GM12878 (cell line): ENCODE data around the gene EFCAB13. TPM values are rescaled to one million over a fixed set of nuclear protein-coding genes. Genes with fewer than 3 reads are reported as not detected.

Source experiments
- ATAC-seq: fragments of 200-7000 bp; cut with Tn5 transposase; 3 replicates; pipeline ENCODE4 v1.9.1; 2020; ENCODE audit warnings: mild to moderate bottlenecking, moderate library complexity
- BruUV-seq: library from RNA; stranded (reverse); fragments of 400-500 nt; replicated peaks from 2 replicates; lab custom pipeline; 2021; lab: Mats Ljungman, UMichigan
- CTCF ChIA-PET: fragments of 300-600 bp; sonication (Branson Sonifier 250); formaldehyde crosslinking; extraction: SDS; loops from one replicate; lab custom pipeline; 2021; ENCODE audit warnings: inconsistent platforms; lab: Yijun Ruan, JAX
- POLR2A ChIA-PET: fragments of 350-600 bp; formaldehyde crosslinking; extraction: SDS; loops from one replicate; lab custom pipeline; 2021; ENCODE audit warnings: inconsistent platforms; lab: Charles Lee
- RAD21 ChIA-PET: fragments of 300-600 bp; sonication (Branson Sonifier 250); formaldehyde crosslinking; loops from one replicate; lab custom pipeline; 2023; ENCODE audit warnings: antibody characterized with exemption; ENCODE audit not compliant: unreplicated experiment; lab: Charles Lee
- SMC1A ChIA-PET: fragments of 300-600 bp; sonication (Branson Sonifier 250); formaldehyde crosslinking; loops from one replicate; lab custom pipeline; 2023; ENCODE audit not compliant: unreplicated experiment, uncharacterized antibody; lab: Charles Lee
- DNase-seq: peaks from one replicate; pipeline ENCODE4 v3.0.0-alpha.2; 2011; ENCODE audit warnings: low read depth, low spot score
- FAIRE-seq: peaks from 3 replicates; lab custom pipeline; 2011; peaks lifted over from hg19 to GRCh38; lab: Jason Lieb, UNC
- H2AFZ ChIP-seq: 2 replicates; pipeline ENCODE4 v1.6.0; 2011; ENCODE audit warnings: low read depth, low read length, control low read depth; ENCODE audit not compliant: control insufficient read depth
- H3K27ac ChIP-seq: 2 replicates; pipeline ENCODE4 v1.5.1; 2011; ENCODE audit warnings: control low read depth; ENCODE audit not compliant: control insufficient read depth, insufficient read depth
- H3K27me3 ChIP-seq, 2 experiments: replicated peaks in 1 of 2; 2 replicates each; pipeline versions ENCODE4 v1.6.0 to v1.6.1; 2011; ENCODE audit warnings: low read length in 1 of 2; ENCODE audit not compliant: control insufficient read depth in 2 of 2, insufficient read depth in 2 of 2
- H3K36me3 ChIP-seq, 2 experiments: 2 replicates each; pipeline ENCODE4 v1.5.1; 2011; ENCODE audit warnings: low read length in 1 of 2; ENCODE audit not compliant: control insufficient read depth in 2 of 2, insufficient read depth in 2 of 2
- H3K4me1 ChIP-seq: 2 replicates; pipeline ENCODE4 v1.6.1; 2011; ENCODE audit warnings: mild to moderate bottlenecking, low read length, moderate library complexity, mixed read lengths; ENCODE audit not compliant: control insufficient read depth, insufficient read depth
- H3K4me2 ChIP-seq: 2 replicates; pipeline ENCODE4 v1.6.0; 2011; ENCODE audit warnings: control low read depth; ENCODE audit not compliant: control insufficient read depth, insufficient read depth
- H3K4me3 ChIP-seq: fragments of 200-600 bp; sonication (generic); 2 replicates; pipeline ENCODE4 v1.5.1; 2016
- H3K79me2 ChIP-seq: 2 replicates; pipeline ENCODE4 v1.6.0; 2011; ENCODE audit warnings: low read length; ENCODE audit not compliant: control insufficient read depth, insufficient read depth
- H3K9ac ChIP-seq: 2 replicates; pipeline ENCODE4 v1.8.0; 2011; ENCODE audit warnings: low read length, control low read depth, mixed read lengths; ENCODE audit not compliant: control insufficient read depth, insufficient read depth
- H3K9me3 ChIP-seq: replicated peaks from 3 replicates; pipeline ENCODE4 v1.5.1; 2011; ENCODE audit warnings: mild to moderate bottlenecking, low read length; ENCODE audit not compliant: control insufficient read depth, insufficient read depth
- H4K20me1 ChIP-seq: 2 replicates; pipeline ENCODE4 v1.6.0; 2011; ENCODE audit not compliant: control insufficient read depth, insufficient read depth
- BRCA1 ChIP-seq: IDR thresholded peaks from 2 replicates; pipeline ENCODE4 v1.6.1; 2011; ENCODE audit warnings: low read depth, low read length, improper control_type of control experiment
- CEBPB ChIP-seq, 2 experiments: fragments of 150-350 bp in 1 of 2; IDR thresholded peaks; 2 replicates each; pipeline ENCODE4 v1.6.1; 2012 to 2014; ENCODE audit warnings: low read depth in 2 of 2, low read length in 2 of 2, borderline replicate concordance in 1 of 2, inconsistent platforms in 1 of 2
- EGR1 ChIP-seq, 2 experiments: IDR thresholded peaks; 1 replicate in 1 of 2; 2 replicates in 1 of 2; pipeline ENCODE4 v1.6.1; 2011 to 2012; ENCODE audit warnings: low read depth in 2 of 2, low read length in 2 of 2, borderline replicate concordance in 1 of 2, mild to moderate bottlenecking in 1 of 2, moderate library complexity in 1 of 2
- FOS ChIP-seq: IDR thresholded peaks from 3 replicates; pipeline ENCODE4 v1.6.1; 2011; ENCODE audit warnings: borderline replicate concordance; ENCODE audit not compliant: insufficient read length; ENCODE audit errors: extremely low read depth
- GABPA ChIP-seq: IDR thresholded peaks from 2 replicates; pipeline ENCODE4 v1.6.1; 2014; ENCODE audit warnings: antibody characterized with exemption, low read depth, mild to moderate bottlenecking, inconsistent platforms
- HDAC2 ChIP-seq: fragments of 200-600 bp; sonication (generic); IDR thresholded peaks from 2 replicates; pipeline ENCODE4 v1.6.1; 2017
- MXI1 ChIP-seq: fragments of 150-350 bp; IDR thresholded peaks from 2 replicates; pipeline ENCODE4 v1.6.1; 2011; ENCODE audit warnings: low read depth, mild to moderate bottlenecking, inconsistent platforms, low read length, improper control_type of control experiment
- RAD51 ChIP-seq: fragments of 450-650 bp; IDR thresholded peaks from 2 replicates; pipeline ENCODE4 v1.6.1; 2016; ENCODE audit warnings: moderate library complexity, mild to moderate bottlenecking, inconsistent platforms
- RBBP5 ChIP-seq: fragments of 200-600 bp; sonication (generic); conservative IDR thresholded peaks from 2 replicates; pipeline ENCODE4 v1.6.1; 2016
- RUNX3 ChIP-seq: IDR thresholded peaks from 2 replicates; pipeline ENCODE4 v1.6.1; 2012; ENCODE audit warnings: low read length, inconsistent platforms
- SIN3A ChIP-seq: IDR thresholded peaks from 2 replicates; pipeline ENCODE4 v1.6.1; 2012; ENCODE audit warnings: low read depth, low read length, improper control_type of control experiment
- TCF3 ChIP-seq: IDR thresholded peaks from 2 replicates; pipeline ENCODE4 v1.6.1; 2012; ENCODE audit warnings: low read depth, mild to moderate bottlenecking, low read length, borderline replicate concordance; ENCODE audit not compliant: insufficient read depth
- YY1 ChIP-seq: IDR thresholded peaks from 2 replicates; pipeline ENCODE4 v1.6.1; 2011; ENCODE audit warnings: low read depth, mild to moderate bottlenecking, low read length
- WGBS: methylation state at CpG from one replicate; pipeline ENCODE4 v1.1.6; 2016; ENCODE audit warnings: low lambda C conversion rate; ENCODE audit not compliant: insufficient replicate concordance, insufficient coverage; ENCODE audit errors: missing lambda C conversion rate; 5-methylcytosine and 5-hydroxymethylcytosine counted together
- in situ Hi-C: fragments of 300-500 bp; cut with MboI; formaldehyde crosslinking; loops from 9 replicates; pipeline ENCODE4 v1.14.3; 2018; ENCODE audit warnings: mixed read lengths
- intact Hi-C: fragments of 100-400 bp; cut with micrococcal nuclease; formaldehyde crosslinking; loops from one replicate; pipeline ENCODE4 v1.14.2; 2022; ENCODE audit not compliant: unreplicated experiment
- polyA plus RNA-seq, 11 experiments: library from polyadenylated mRNA; depleted of rRNA in 4 of 11; unstranded in 6 of 11; stranded (reverse) in 5 of 11; fragments of >200 nt; fragmentation: Nextera tagmentation in 4 of 11; fragmentation: Illumina TruSeq in 1 of 11; extraction: Ambion mirVana in 4 of 11; extraction: Trizol in 1 of 11; gene quantifications; 1 replicate in 1 of 11; 2 replicates in 10 of 11; pipeline versions ENCODE4 v1.2.1 to v1.2.3, GENCODE V29; 2011 to 2016; ENCODE audit warnings: inconsistent platforms in 2 of 11, missing spikeins in 2 of 11, low read depth in 1 of 11
- total RNA-seq, 4 experiments: library from RNA; depleted of rRNA in 3 of 4; stranded (reverse); fragments of >200 nt in 3 of 4; fragmentation: Illumina TruSeq in 1 of 4; extraction: Trizol in 1 of 4; gene quantifications; 2 replicates each; pipeline versions ENCODE4 v1.2.1 to v1.2.3, GENCODE V29; 2013 to 2021
- TF ChIP-seq, protein P1 (sequence below): fragments of 450-650 bp; IDR thresholded peaks from 2 replicates; pipeline ENCODE4 v1.6.1; 2016; ENCODE audit warnings: mild to moderate bottlenecking

The EFCAB13 gene
- total and polyA plus RNA-seq, 10 of the 15 experiments (the other 5 are each of a cell fraction or from before 2014, with no cell fraction given) = 0.90 to 8.7 (median 5.0) TPM

DNA sequence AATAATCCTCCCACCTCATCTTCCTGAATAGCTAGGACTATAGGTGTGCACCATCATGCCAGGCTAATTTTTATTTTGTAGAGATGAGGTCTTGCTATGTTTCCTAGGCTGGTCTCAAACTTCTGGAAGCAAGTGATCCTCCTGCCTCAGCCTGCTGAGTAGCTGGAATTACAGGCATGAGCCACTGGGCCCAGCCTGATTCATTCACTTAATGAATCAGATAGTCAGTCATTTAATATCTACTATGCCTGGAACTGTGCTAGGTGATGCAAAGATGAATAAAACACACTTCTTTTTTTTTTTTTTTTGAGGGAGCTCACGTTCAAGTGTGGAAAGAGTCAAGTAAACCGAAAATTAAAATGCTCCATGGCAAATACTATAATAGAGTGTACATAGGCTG lies 39.4 kb downstream of the EFCAB13 start:
- CTCF ChIA-PET = interaction anchor here (0.6 to 3.7 kb wide), 3 partner anchors 9 to 345 kb away, joined by 3 to 21 read pairs (median 4); no protein-coding TSS in a partner anchor
- no peak for FAIRE-seq
- in situ Hi-C loops = no loop called here

DNA sequence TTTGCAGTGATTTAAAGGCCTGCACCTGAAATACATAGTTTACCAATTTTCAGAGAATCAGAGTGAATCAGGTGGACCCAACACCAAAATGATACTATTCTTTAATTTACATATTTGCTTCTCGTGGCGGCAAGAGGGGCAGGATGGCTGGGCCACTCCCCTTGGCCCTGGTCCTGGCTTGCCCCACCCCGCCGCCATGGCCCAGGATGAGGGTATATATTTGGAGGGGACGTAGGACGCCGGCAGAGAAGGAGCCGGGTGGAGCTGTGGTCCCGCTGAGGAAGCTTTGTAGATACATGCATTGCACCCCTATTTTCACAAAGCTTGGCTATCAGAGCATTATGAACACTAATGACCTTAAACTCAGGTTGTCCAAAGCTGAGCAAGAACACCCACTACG lies 43.5 kb downstream of the EFCAB13 start:
- Histone ChIP-seq H3K4me2 (no peak overlapping the region), H3K9me3 (no peaks in the 10 kb centered on the region), H4K20me1 (no peaks in the 10 kb centered on the region), H3K4me1 (no peaks in the 10 kb centered on the region), H3K9ac (no peak overlapping the region), H3K79me2 (no peaks in the 10 kb centered on the region), H3K27me3 (no peaks in the 10 kb centered on the region), H2AFZ (no peak overlapping the region), H3K27ac (no peak overlapping the region), H3K4me3 (no peak overlapping the region), H3K36me3 (no peaks in the 10 kb centered on the region)
- RAD21 ChIA-PET = interaction anchor here (0.9 kb wide), 1 partner anchor 248 kb away, joined by 3 read pairs; no protein-coding TSS in a partner anchor
- intact Hi-C loops (no loop called here), in situ Hi-C loops (no loop called here)
- CTCF ChIA-PET = interaction anchor here (1.0 to 1.8 kb wide), 2 partner anchors 10 to 15 kb away, joined by 3 to 4 read pairs; no protein-coding TSS in a partner anchor
- POLR2A ChIA-PET = interaction anchor here (0.6 to 1.0 kb wide), 2 partner anchors 19 to 286 kb away, joined by 3 read pairs; no protein-coding TSS in a partner anchor
- ATAC-seq = no peak
- DNase-seq = no peak
- SMC1A ChIA-PET = interaction anchor here (0.5 to 1.4 kb wide), 3 partner anchors 33 to 252 kb away, joined by 3 to 4 read pairs (median 3); no protein-coding TSS in a partner anchor
- no peak for FAIRE-seq
- no TSS peak for BruUV-seq
- 89% methylated on average over 10 of the region's 10 CpGs for WGBS
- TF ChIP-seq, protein P1, sequence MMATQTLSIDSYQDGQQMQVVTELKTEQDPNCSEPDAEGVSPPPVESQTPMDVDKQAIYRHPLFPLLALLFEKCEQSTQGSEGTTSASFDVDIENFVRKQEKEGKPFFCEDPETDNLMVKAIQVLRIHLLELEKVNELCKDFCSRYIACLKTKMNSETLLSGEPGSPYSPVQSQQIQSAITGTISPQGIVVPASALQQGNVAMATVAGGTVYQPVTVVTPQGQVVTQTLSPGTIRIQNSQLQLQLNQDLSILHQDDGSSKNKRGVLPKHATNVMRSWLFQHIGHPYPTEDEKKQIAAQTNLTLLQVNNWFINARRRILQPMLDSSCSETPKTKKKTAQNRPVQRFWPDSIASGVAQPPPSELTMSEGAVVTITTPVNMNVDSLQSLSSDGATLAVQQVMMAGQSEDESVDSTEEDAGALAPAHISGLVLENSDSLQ = no peak
- TF ChIP-seq RUNX3 (no peak), FOS (no peak), HDAC2 (no peak), EGR1 (IDR thresholded peaks at IDR 0.05; ENCODE audit: borderline replicate concordance in 1 of 2, low read depth in 2 of 2, low read length in 2 of 2) (no peak), CEBPB (IDR thresholded peaks at IDR 0.05; ENCODE audit: borderline replicate concordance in 1 of 2, low read depth in 2 of 2, low read length in 2 of 2) (no peak), BRCA1 (no peak), GABPA (no peak), YY1 (no peak), SIN3A (no peak), TCF3 (no peak)

More for the DNA sequence above, 39.4 kb downstream of the EFCAB13 start:
- TF ChIP-seq RAD51 = no peak
- no peak for TF ChIP-seq TCF3
- no peak for TF ChIP-seq MXI1
- TF ChIP-seq RUNX3 = no peak
- no peak for TF ChIP-seq RBBP5
- intact Hi-C loops = loop anchor here (5.0 kb wide), 1 partner anchor 254 kb away; no protein-coding TSS in a partner anchor
- Histone ChIP-seq H3K4me3 (no peak overlapping the region), H3K9ac (no peak overlapping the region), H3K36me3 (no peaks in the 10 kb centered on the region), H3K27me3 (no peaks in the 10 kb centered on the region), H3K4me2 (no peak overlapping the region), H4K20me1 (no peaks in the 10 kb centered on the region), H2AFZ (no peak overlapping the region), H3K27ac (no peak overlapping the region), H3K79me2 (no peaks in the 10 kb centered on the region), H3K9me3 (no peaks in the 10 kb centered on the region), H3K4me1 (no peaks in the 10 kb centered on the region)
- whole genome bisulfite sequencing = 41% methylated on average over 2 of the region's 2 CpGs
- RAD21 ChIA-PET = interaction anchor here (1.9 kb wide), 1 partner anchor 252 kb away, joined by 5 read pairs; no protein-coding TSS in a partner anchor
- SMC1A ChIA-PET = interaction anchor here (0.6 to 1.5 kb wide), 4 partner anchors 174 to 428 kb away, joined by 3 to 5 read pairs (median 3); no protein-coding TSS in a partner anchor
- POLR2A ChIA-PET = interaction anchor here (0.7 kb wide), 1 partner anchor 11 kb away, joined by 3 read pairs; no protein-coding TSS in a partner anchor
- DNase-seq = no peak
- BruUV-seq = no TSS peak
- ATAC-seq = no peak
